ENCODE data around the gene KCNK17. TPM values are rescaled to one million over a fixed set of nuclear protein-coding genes. Genes with fewer than 3 reads are reported as not detected.
A peak's percentile ranks its signal among the peaks of the same experiment; 100 is the strongest.

KCNK17 gene
- total and polyA plus RNA-seq, 2 of the 8 experiments (the other 6 are each of a cell fraction or from before 2014, with no cell fraction given) = 2.9 to 3.4 TPM

- FAIRE-seq = no peak
Observed at GRCh38 chr6:39341937-39342336, 27.7 kb upstream of the KCNK17 start.

More at GRCh38 chr6:39341937-39342336, 27.7 kb upstream of the KCNK17 start:
- H4K5ac ChIP-seq (ENCODE audit: insufficient read length, low read depth, low read length) = no peak overlapping the region
- no peak overlapping the region for H2BK12ac ChIP-seq (ENCODE audit: low read depth, low read length)
- no peaks in the 10 kb centered on the region for H3K23me2 ChIP-seq (ENCODE audit: low read depth, low read length)
- no peaks in the 10 kb centered on the region for H4K20me1 ChIP-seq (replicated peaks in 1 of 2; ENCODE audit: control insufficient read depth in 1 of 2, insufficient read depth in 2 of 2, low read length in 2 of 2)
- H2BK15ac ChIP-seq (ENCODE audit: low read length) = 0 out of 2 replicates have a peak overlapping the region, but pooled peaks have one; percentile 5
- H3K4me1 ChIP-seq (replicated peaks in 1 of 4; ENCODE audit: control insufficient read depth in 3 of 4, insufficient read depth in 4 of 4, low read length in 3 of 4) = peaks cover 3 to 17% (median 10%) of the 10 kb centered on the region in 4 experiments
- no peak overlapping the region for H2AK5ac ChIP-seq (ENCODE audit: low read depth, low read length)
- DNase-seq (ENCODE audit: low read depth in 1 of 2, low spot score in 2 of 2) = no peak
- H4K91ac ChIP-seq (replicated peaks; ENCODE audit: insufficient read length, low read length) = no peak overlapping the region
- no peaks in the 10 kb centered on the region for H3K9me3 ChIP-seq (ENCODE audit: insufficient read depth in 2 of 2, low read depth in 1 of 2, low read length in 1 of 2)
- H3K4ac ChIP-seq (replicated peaks; ENCODE audit: insufficient read length, low read depth, low read length) = no peak overlapping the region
- no peak overlapping the region for H3K4me2 ChIP-seq (ENCODE audit: insufficient read depth in 1 of 2, low read depth in 2 of 2, low read length in 2 of 2)
- H3K36me3 ChIP-seq (ENCODE audit: control insufficient read depth in 2 of 4, insufficient read depth in 4 of 4, low read length in 3 of 4) = no peaks in the 10 kb centered on the region
- no peak overlapping the region for H3K56ac ChIP-seq (replicated peaks; ENCODE audit: insufficient read length, low read depth, low read length)
- no peak overlapping the region for H3K4me3 ChIP-seq (ENCODE audit: extremely low read depth in 1 of 4, insufficient read depth in 2 of 4, low read depth in 3 of 4, low read length in 4 of 4)
- H2BK5ac ChIP-seq (ENCODE audit: low read depth, low read length) = no peak overlapping the region
- POLR2A ChIA-PET (ENCODE audit: partially characterized antibody) = no interaction called here
- no peak overlapping the region for H2BK20ac ChIP-seq (ENCODE audit: low read length)
- H4K8ac ChIP-seq (ENCODE audit: extremely low read depth, insufficient read depth, low read length) = no peak overlapping the region; the same call in 1 of the 2 replicates
- H3K79me1 ChIP-seq (ENCODE audit: low read depth, low read length) = no peaks in the 10 kb centered on the region
- no peaks in the 10 kb centered on the region for H3K79me2 ChIP-seq (ENCODE audit: control insufficient read depth in 1 of 2, insufficient read depth in 2 of 2, low read length in 2 of 2)
- H3K27me3 ChIP-seq (replicated peaks in 1 of 4; ENCODE audit: control insufficient read depth in 3 of 4, extremely low read depth in 1 of 4, insufficient read depth in 3 of 4, low read length in 3 of 4) = peaks cover 0 to 2% (median 0%) of the 10 kb centered on the region in 4 experiments; a peak in 1 of 7 replicates
- H3K14ac ChIP-seq (ENCODE audit: insufficient read length) = no peak overlapping the region
- TF ChIP-seq SP1 (IDR thresholded peaks at IDR 0.05; ENCODE audit: low read depth, low read length) (no peak), TBP (IDR thresholded peaks at IDR 0.05; ENCODE audit: low read depth, low read length) (no peak), E2F6 (IDR thresholded peaks at IDR 0.05) (no peak), SP4 (IDR thresholded peaks at IDR 0.05; ENCODE audit: low read length) (no peak), NRF1 (IDR thresholded peaks at IDR 0.05; ENCODE audit: low read depth, low read length) (no peak), CREB1 (IDR thresholded peaks at IDR 0.05) (no peak), RNF2 (IDR thresholded peaks at IDR 0.05; ENCODE audit: borderline replicate concordance, low read depth, low read length, missing control alignments, poor library complexity, severe bottlenecking) (no peak), SIX5 (IDR thresholded peaks at IDR 0.05; ENCODE audit: low read depth, low read length) (no peak), SP2 (IDR thresholded peaks at IDR 0.05; ENCODE audit: low read length) (no peak), SRF (IDR thresholded peaks at IDR 0.05; ENCODE audit: low read depth, low read length) (no peak), FOSL1 (IDR thresholded peaks at IDR 0.05; ENCODE audit: insufficient read depth, low read depth, low read length) (no peak), PHF8 (conservative IDR thresholded peaks at IDR 0.05; ENCODE audit: low read depth, low read length) (no peak), CHD1 (IDR thresholded peaks at IDR 0.05; ENCODE audit: low read depth, low read length) (no peak), TAF7 (optimal IDR thresholded peaks at IDR 0.05; ENCODE audit: borderline replicate concordance, low read depth, low read length) (no peak), TAF1 (IDR thresholded peaks at IDR 0.05; ENCODE audit: low read depth, low read length) (no peak)
- CTCF ChIA-PET (ENCODE audit: partially characterized antibody) = interaction anchor here (0.8 to 2.4 kb wide), 6 partner anchors 12 to 345 kb away, joined by 3 to 9 read pairs (median 4); no protein-coding TSS in a partner anchor
- H3K27ac ChIP-seq (ENCODE audit: low read depth, low read length) = no peak overlapping the region
- H3K9ac ChIP-seq (replicated peaks in 1 of 4; ENCODE audit: extremely low read depth in 1 of 4, low read depth in 3 of 4, low read length in 3 of 4) = no peak overlapping the region
- WGBS, 2 experiments (ENCODE audit: extremely low coverage in 1 of 2, insufficient coverage in 1 of 2, insufficient read length in 1 of 2, insufficient replicate concordance in 2 of 2, low coverage in 1 of 2, low lambda C conversion rate in 2 of 2, missing lambda C conversion rate in 1 of 2) = 91% methylated on average over 5 of the region's 5 CpGs; no CpG with 5 or more reads in 1 of the 2 experiments
- no peak overlapping the region for H2AFZ ChIP-seq (ENCODE audit: low read length)
- H2BK120ac ChIP-seq (replicated peaks; ENCODE audit: low read depth, low read length) = no peak overlapping the region
- no peak overlapping the region for H3K18ac ChIP-seq (ENCODE audit: extremely low read depth, low read length)
- H3K23ac ChIP-seq (ENCODE audit: insufficient read length) = no peak overlapping the region

All from H1 (cell line).